Gastroesophageal sphincter (tissue), 3 donors: ENCODE data around the gene KRTDAP.

Experiments used
- CTCF ChIP-seq, 4 experiments: fragments of 200-600 bp in 2 of 4; fragments of 450-650 bp in 2 of 4; sonication (generic) in 1 of 4; IDR thresholded peaks; one replicate each; pipeline ENCODE4 v1.5.1; 2017 to 2019; ENCODE audit warnings: antibody characterized with exemption in 4 of 4, mild to moderate bottlenecking in 2 of 4, moderate library complexity in 2 of 4
- EP300 ChIP-seq: sonication (generic); formaldehyde crosslinking; IDR thresholded peaks from one replicate; pipeline ENCODE4 v1.6.1; 2017; ENCODE audit warnings: antibody characterized with exemption, mild to moderate bottlenecking
- POLR2A ChIP-seq, 2 donors: fragments of 450-650 bp; IDR thresholded peaks; one replicate each; pipeline ENCODE4 v1.6.1; 2017; ENCODE audit warnings: antibody characterized with exemption in 2 of 2, mild to moderate bottlenecking in 2 of 2, moderate library complexity in 1 of 2
- POLR2AphosphoS5 ChIP-seq: sonication (generic); formaldehyde crosslinking; IDR thresholded peaks from one replicate; pipeline ENCODE4 v1.6.1; 2017; ENCODE audit warnings: antibody characterized with exemption

DNA sequence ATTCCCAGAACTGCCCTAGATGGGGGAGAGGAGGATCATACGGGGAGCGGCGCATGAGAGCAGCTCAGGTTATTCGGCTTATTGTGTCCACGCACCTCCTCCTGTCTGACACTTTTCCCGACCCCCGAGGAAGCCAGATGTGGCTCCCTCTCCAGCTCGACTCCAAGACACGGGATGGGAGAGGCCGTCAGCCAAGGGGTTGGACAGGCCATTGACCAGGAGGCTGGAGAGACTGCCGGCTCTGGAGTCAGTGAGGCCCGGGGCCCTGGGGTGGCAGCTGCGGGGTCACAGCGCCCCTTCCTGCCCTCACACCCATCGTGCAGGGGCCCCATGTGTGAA lies 20.3 kb upstream of the KRTDAP start:
- TF ChIP-seq EP300 = no peak
- peak in 1 of 4 experiments; percentile 4 for TF ChIP-seq CTCF (IDR thresholded peaks at IDR 0.05)
- no peak for TF ChIP-seq POLR2A (IDR thresholded peaks at IDR 0.05)
- TF ChIP-seq POLR2AphosphoS5 = no peak
